GM21825 (cell line): ENCODE measurements around the gene SMAGP.
A peak's percentile ranks its signal among the peaks of the same experiment; 100 is the strongest.
"Not testable (repeated sequence)": the region's sequence is repeated elsewhere in the genome, so short reads cannot be mapped to it uniquely, and the experiment has no call there.

Experiments
- ATAC-seq: cut with Tn5 transposase; IDR thresholded peaks from one replicate; pipeline ENCODE4 v1.9.1; 2021; ENCODE audit warnings: mild to moderate bottlenecking, moderate library complexity; ENCODE audit not compliant: unreplicated experiment

The SMAGP gene

GRCh38 chr12:51265024-51265423, 5.2 kb downstream of the SMAGP start:
- ATAC-seq = no peak

GRCh38 chr12:51264297-51264696, 5.9 kb downstream of the SMAGP start:
- ATAC-seq = no peak

GRCh38 chr12:51263341-51263740, 6.9 kb downstream of the SMAGP start:
- no peak for ATAC-seq

- ATAC-seq = no peak
Observed at GRCh38 chr12:51262758-51263177, 7.4 kb downstream of the SMAGP start.

GRCh38 chr12:51259600-51259999, 10.6 kb downstream of the SMAGP start:
- not testable (repeated sequence) for ATAC-seq

- no peak for ATAC-seq
Observed at GRCh38 chr12:51254536-51254935, 15.7 kb downstream of the SMAGP start.

GRCh38 chr12:51253276-51253675, 16.9 kb downstream of the SMAGP start:
- ATAC-seq = no peak

- no peak for ATAC-seq
Observed at GRCh38 chr12:51247523-51248206, 22.6 kb downstream of the SMAGP start.

GRCh38 chr12:51246254-51246853, 23.9 kb downstream of the SMAGP start:
- no peak for ATAC-seq

GRCh38 chr12:51245476-51246253, 24.6 kb downstream of the SMAGP start:
- no peak for ATAC-seq

- no peak for ATAC-seq
Observed at GRCh38 chr12:51244269-51244668, 25.9 kb downstream of the SMAGP start.

- no peak for ATAC-seq
Observed at GRCh38 chr12:51242876-51243275, 27.3 kb downstream of the SMAGP start.

- no peak for ATAC-seq
Observed at GRCh38 chr12:51242120-51242519, 28.1 kb downstream of the SMAGP start.

- ATAC-seq = no peak
Observed at GRCh38 chr12:51240971-51241370, 29.2 kb downstream of the SMAGP start.

GRCh38 chr12:51238510-51239334, 31.5 kb downstream of the SMAGP start, which contains the start of gene DAZAP2:
TSS of gene DAZAP2 (plus strand) at chr12:51238826. CDS start at chr12:51238908, 82 bp downstream.
- peak; percentile 91 for ATAC-seq

GRCh38 chr12:51238037-51238509, 32.1 kb downstream of the SMAGP start:
- peak; percentile 8 for ATAC-seq

GRCh38 chr12:51234530-51234929, 35.7 kb downstream of the SMAGP start:
- no peak for ATAC-seq

GRCh38 chr12:51232642-51233041, 37.6 kb downstream of the SMAGP start:
- ATAC-seq = no peak

- ATAC-seq = no peak
Observed at GRCh38 chr12:51229116-51229809, 41.0 kb downstream of the SMAGP start.

GRCh38 chr12:51227962-51228361, 42.3 kb downstream of the SMAGP start:
- ATAC-seq = no peak
